NCI-H82 (cell line): ENCODE measurements around the gene LGALS16.
A peak's percentile ranks its signal among the peaks of the same experiment; 100 is the strongest.
"Not testable (repeated sequence)": the region's sequence is repeated elsewhere in the genome, so short reads cannot be mapped to it uniquely, and the experiment has no call there.

Experiments
- DNase-seq: peaks from one replicate; lab custom pipeline; 2025; lab: John Stamatoyannopoulos, UW

LGALS16 gene, protein sequence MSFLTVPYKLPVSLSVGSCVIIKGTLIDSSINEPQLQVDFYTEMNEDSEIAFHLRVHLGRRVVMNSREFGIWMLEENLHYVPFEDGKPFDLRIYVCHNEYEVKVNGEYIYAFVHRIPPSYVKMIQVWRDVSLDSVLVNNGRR

DNA sequence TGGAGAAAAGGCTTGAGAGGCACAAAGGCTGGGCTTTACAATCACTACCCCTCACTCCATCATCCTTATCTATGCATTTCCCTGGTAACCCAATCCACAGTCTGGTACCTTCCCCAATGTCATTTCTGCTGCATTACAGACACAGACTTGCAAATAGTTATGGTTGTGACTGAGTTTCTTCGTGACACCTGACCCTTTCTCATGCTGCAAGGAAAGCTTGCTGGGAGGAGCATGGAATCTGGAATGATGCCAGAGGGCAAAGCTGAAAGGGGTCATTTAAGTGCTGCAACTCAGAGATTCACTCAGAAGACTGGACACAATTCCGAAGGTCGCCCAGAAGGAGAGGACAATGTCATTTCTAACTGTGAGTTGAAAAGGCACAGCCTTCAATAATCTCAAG lies at the start of gene LGALS16:
TSS of gene LGALS16 (plus strand) at position 301 of the 400 bp plus-strand sequence. CDS start at position 350, 49 bp downstream.
- DNase-seq = no peak

DNA sequence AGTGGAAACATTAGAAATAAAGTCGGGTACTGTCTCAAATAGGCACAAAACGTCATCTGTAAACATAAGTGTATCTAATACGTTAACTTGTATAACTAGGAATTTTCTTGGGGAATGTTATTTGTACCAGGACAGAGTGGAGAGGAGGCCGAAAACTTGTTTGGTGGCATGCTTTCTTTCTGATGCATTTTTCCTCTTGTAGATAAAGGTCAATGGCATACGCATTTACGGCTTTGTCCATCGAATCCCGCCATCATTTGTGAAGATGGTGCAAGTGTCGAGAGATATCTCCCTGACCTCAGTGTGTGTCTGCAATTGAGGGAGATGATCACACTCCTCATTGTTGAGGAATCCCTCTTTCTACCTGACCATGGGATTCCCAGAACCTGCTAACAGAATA lies 48.7 kb upstream of the LGALS16 start:
- no peak for DNase-seq

DNA sequence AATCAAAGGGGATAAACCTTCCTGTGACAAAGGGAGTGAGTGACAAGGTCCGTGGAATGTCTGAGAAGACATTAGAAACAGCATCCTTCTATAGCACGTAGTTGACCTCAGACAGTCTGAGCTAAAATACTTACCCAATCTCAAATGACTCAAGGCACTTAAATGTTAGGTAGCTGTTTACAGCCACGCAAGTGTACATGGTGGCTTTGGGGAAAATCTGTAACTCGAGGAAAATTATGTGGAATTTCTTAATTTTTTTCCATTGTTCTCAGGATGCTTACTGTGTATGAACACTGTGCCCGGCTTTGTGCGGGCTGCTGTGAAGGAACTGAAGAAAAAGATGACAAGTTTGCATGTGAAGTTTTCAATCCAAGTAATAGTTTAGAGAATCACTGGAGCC lies 48.2 kb upstream of the LGALS16 start:
- DNase-seq = no peak

DNA sequence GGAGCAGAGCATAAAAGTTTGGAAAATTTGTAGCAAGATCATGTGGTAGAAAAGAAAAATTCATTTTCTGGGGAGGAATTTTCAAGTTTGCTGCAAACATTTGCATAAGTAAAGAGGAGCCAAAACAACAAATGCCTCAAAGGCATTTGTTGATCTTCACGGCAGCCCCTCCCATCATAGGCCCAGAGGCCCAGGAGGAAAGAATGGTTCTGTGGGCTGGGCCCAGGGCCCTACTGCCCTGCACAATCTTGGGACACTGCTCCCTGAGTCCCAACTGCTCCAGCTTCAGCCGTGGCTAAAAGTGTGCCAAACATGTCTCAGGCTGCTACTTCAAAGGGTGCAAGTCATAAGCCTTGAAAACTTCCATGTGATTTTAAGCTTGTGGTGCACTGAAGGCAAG lies 42.1 kb upstream of the LGALS16 start:
- no peak for DNase-seq

DNA sequence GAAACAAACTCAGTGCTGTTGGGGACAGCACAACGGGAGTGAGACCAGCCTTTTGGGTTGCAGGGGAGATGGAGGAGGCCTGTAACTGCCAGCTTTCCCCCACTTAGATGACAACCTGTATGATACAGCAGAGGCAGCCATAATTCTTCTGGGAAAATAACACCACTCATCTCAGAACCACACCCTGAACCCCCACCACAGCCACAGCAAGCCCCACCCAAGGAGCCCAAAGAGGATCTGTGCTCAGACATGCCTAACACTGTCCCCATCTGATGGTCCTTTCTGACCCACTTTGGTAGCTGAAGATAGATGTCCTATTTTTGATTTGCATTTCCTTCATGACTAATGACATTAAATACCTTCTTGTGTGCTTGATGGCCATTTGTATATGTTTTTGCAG lies 38.0 kb upstream of the LGALS16 start:
- DNase-seq = no peak

DNA sequence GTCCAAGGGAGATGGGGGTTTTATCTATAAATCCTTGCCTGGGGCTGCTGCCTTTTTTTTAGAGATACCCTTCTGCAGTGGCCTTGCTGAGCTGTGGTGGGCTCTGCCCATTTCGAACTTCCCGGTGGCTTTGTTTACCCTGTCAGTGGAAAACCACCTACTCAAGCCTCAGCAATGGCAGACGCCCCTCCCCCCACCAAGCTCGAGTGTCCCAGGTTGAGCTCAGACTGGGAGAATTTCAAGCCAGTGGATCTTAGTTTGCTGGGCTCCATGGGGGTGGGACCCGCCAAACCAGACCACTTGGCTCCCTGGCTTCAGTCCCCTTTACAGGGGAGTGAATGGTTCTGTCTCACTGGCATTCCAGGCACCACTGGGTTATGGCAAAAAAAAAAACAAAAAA lies 31.8 kb upstream of the LGALS16 start:
- DNase-seq = no peak

DNA sequence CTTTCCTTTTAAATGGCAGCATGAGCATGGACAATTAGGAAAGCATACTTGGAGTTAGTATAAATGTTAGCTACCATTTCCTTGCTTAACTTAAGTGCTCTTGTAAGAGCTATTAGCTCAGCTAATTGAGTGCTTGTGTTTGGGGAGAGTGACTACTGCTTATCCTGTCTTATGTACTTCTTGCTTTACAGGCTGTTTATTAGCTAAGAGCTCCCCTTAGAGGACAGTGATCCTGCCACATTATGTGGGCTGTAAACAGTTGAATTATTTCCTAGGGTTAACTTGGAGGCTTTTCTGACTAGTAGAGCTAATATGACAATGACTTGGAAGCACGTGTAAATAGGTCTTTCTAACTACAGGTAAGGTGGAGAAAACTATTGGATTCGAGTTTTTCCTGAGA lies 28.1 kb upstream of the LGALS16 start:
- DNase-seq = peak; percentile 7

DNA sequence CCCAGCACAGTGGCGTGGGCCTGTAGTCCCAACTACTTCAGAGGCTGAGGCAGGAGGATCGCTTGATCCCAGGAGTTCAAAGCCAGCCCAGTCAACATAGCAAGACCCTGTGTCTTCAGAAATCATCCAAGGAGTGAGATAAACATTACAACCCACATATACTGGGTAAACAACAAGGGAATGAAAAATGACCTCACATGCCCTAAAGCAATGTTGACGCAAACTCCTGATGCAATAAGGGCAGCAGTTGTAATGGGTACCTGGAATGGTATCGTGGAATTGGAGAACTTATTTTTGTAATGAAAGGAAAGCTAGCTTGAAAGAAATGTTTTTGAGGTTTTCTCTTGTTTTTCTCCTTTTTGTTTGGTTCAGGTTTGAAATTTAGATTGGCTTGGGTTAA lies 24.5 kb upstream of the LGALS16 start:
- DNase-seq = no peak

DNA sequence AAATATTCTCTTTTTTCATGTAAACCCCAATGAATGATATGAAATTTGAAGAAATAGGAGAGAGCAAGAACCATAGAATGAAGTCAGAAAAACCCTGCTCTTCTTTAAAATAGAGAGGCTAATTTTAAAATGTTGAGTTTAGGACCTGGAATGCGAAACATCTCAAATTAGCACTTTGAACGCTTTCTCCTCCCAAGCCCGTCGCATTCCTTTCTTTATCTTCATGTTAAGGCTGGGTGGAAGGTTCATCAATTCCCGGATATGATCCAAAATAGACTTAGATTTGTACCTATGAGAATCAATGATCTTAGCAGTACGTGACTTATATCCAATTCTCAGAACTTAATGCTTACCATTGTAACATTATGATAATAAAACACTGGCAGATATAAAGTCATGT lies 24.1 kb upstream of the LGALS16 start:
- no peak for DNase-seq

DNA sequence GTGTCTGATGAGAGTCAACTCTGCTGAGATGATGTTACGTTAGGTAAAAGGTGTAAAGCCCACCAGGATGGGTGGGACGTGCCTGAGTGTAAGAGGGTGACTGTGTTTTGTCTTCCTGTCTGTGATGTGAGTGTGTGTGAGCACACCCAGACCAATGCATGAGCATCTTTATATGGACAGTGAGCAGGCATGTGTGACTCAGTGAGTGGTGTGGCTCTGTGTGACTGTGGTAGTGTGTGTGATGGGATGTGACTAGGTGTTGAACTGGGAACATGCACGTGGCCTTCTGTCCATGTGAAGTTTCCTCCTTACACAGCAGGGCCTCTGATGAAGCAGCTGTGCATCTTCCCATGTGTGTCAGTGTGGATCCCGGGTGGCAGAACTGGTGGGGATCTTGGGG lies 17.8 kb upstream of the LGALS16 start:
- DNase-seq = no peak

DNA sequence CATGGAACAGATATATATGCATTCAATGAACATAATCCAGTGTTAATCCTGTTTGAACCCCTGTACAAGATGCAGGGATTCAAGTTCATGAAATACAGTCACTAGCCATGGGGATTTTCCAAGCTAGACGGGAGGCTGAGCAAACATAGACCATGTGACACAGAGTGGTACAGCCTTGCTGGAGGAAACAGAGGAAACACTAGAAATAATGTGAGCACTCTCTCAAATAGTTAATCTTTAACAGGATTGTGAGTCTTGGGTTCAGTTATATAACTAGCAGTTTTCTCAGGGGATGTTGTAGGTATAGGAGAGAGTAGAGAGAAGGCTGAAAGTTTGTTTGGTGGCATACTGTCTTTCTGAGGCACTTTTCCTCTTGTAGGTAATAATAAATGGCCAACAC lies 13.9 kb upstream of the LGALS16 start:
- DNase-seq = no peak

DNA sequence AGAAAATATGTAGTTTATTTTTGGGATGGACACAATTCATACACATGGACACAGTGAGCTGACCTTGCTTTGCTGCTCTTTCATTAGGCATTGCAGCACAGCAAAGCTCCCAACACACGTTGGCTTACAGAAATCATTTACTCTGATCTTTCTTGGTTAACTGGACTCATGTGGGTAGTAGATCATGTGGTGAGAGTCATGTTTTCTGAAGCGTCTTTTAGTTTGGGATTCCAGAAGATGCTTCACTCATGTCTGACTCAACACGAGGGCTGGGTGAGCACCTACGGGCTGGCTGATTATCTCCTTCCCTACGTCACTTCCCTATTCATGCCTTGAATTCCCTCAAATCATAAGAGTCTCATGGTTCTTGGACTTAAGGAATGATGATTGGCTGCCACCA lies 12.1 kb upstream of the LGALS16 start:
- no peak for DNase-seq

DNA sequence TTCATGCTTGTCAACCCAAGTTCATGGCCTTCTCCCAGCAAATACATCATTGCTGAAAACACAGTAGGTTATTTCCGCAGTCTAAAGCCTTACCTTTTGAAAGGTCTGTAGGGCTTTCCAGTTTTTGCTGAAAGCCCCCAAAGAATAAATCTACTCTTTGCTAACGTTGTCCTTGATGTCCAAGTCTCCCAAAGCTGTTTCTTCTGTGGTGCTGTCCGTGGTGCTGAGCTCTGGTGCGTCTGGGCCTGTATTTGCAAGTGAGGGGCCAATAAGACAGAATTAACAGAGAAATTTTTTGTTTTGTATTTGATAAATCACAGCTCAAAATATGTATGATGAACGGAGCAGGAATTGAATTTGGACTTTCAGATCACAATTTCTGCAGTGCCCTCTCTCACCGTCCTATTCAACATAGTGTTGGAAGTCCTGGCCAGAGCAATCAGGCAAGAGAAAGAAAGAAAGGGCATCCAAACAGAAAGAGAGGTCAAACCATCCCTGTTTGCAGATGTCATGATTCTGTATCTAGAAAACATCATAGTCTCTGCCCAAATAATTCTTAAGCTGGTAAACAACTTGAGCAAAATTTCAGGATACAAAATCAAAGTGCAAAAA lies 9.8 kb upstream of the LGALS16 start:
- no peak for DNase-seq

DNA sequence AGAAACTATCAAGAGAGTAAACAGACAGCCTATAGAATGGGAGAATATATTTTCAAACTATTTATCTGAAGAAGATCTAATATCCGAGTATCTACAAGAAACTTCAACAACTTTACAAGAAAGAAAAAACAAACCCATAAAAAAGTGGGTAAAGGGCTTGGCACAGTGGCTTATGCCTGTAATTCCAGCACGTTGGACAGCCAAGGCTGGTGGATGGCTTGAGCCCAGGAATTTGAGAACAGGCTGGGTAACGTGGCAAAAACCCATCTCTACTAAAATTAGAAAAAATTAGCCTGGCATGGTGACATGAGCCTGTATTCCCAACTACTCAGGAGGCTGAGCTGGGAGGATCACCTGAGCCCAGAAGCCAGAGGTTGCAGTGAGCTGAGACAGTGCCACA lies 7.8 kb upstream of the LGALS16 start:
- no peak for DNase-seq

DNA sequence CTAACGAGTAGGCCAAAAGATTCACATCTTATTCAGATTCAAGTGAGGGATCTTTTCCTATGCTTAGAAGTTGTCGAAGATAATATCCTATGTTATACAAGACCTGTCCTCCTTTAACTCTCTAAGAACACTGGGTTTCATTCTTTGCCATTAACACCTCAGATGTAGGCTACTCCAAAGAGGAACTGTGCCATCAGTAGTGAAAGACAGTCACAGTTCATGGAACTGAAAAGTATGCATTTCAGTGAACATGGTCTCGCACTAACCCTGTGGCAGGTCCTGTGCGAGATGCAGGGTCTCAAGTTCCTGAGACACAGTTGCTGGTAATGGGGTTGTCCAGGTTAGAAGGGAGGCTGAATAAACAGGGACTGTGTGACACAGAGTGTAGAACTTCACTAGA lies 4.1 kb downstream of the LGALS16 start:
- no peak for DNase-seq

DNA sequence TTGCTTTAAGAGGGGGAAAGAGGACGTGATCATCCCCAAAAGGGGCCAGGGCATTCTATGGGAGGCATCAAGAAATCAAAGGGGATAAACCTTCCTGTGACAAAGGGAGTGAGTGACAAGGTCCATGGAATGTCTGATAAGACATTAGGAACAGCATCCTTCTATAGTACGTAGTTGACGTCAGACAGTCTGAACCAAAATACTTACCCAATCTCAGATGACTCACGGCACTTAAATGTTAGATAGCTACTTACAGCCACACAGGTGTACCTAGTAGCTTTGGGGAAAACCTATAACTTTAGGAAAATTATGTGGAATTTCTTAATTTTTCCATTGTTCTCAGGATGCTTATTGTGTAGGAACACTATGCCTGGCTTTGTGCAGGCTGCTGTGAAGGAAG lies 4.9 kb downstream of the LGALS16 start:
- DNase-seq = no peak

DNA sequence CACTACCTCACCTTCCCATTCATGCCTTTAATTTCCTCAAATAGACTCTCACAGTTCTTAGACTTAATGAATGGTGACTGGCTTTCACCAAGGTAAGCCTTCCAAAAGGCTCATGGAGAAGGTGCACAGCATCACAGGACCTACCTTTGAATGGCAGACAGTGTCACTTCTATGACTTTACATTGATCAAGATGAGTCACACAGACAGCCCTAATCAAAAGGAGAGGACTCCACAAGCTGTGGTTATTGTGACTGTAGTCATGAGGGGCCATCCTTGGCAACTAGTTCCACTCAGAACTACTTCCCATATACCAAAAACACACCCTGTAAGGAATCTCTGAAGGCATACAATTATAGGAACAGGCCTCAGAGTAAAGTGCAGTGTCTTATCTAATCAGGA lies 5.9 kb downstream of the LGALS16 start:
- no peak for DNase-seq

DNA sequence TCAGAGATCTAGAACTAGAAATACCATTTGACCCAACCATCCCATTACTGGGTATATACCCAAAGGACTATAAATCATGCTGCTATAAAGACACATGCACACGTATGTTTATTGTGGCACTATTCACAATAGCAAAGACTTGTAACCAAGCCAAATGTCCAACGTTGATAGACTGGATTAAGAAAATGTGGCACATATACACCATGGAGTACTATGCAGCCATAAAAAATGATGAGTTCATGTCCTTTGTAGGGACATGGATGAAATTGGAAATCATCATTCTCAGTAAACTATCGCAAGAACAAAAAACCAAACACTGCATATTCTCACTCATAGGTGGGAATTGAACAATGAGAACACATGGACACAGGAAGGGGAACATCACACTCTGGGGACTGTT lies 14.1 kb downstream of the LGALS16 start:
- DNase-seq = not testable (repeated sequence)

DNA sequence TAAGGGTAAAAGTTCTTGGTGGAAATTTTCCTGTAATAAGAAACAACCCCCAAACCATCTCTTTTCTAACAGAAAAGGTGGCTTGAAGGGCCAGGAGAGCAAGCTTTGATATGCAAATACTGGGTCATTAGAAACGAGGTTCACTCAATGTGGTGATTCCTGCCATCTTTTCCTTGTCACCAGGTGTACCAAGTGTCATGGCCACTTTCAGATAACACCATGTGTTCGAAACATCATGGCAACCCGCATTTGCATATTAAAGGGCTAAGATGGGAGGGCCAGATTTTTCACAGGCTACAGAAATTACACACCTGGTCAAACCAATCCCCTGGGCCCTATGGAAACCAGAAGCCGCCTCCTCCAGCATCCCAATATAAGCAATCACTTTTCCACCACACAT lies 15.3 kb downstream of the LGALS16 start:
- DNase-seq = no peak

DNA sequence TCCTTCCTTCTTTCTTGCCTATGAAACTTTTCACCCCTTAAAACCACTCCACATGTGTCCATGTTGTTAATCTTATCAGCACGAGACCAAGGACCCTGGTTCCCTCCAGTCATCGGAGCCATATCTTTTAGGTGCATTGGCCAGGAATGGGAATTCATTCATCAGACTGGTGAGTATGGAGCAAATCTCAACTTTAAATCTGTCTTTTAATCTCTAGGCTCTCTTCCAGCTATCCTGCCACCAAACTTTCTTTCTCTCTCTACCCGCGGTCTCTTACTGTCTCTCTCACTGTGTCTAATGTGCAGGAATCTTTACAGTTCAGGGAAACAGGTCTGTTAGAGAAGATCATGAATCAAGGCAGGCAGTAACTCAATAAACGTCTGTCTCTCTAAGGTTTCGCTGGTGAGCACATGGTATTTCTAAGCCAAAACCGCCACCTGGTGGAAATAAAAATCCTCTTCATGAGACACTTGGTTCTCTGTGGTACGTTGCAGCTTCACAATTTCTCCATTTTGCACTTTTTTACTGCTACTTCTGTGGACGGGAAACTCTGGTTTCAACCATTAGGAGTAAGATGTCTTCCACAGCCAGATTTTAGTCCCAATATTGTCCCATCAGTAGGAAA lies 16.1 kb downstream of the LGALS16 start:
- DNase-seq = peak; percentile 83

DNA sequence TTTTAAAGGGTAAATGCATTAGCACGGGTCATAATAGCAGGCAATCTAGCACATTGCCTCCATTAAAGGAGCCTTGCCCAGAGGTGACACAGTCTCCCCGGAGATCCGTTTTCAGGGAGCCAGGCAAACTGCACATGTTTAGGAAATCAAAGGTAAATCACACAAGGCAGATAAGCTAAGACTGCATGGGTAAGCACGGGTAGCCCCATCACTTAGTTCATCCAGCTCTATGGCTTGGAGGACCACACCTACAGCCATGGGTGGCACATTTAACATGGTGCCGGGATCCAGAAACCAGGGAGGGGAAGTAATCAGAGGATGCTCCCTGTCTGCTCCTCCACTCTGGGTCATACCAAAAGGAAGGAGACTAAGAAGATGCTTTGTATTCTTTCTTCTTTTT lies 16.8 kb downstream of the LGALS16 start:
- no peak for DNase-seq

DNA sequence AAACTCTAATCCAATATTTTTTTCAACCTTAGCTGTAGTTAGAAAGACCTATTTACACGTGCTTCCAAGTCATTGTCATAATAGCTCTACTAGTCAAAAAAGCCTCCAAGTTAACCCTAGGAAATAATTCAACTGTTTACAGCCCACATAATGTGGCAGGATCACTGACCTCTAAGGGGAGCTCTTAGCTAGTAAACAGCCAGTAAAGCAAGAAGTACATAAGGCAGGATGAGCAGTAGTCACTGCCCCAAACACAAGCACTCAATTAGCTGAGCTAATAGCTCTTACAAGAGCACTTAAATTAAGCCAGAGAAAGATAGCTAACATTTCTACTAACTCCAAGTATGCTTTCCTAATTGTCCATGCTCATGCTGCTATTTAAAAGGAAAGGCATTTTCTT lies 18.1 kb downstream of the LGALS16 start:
- not testable (repeated sequence) for DNase-seq

DNA sequence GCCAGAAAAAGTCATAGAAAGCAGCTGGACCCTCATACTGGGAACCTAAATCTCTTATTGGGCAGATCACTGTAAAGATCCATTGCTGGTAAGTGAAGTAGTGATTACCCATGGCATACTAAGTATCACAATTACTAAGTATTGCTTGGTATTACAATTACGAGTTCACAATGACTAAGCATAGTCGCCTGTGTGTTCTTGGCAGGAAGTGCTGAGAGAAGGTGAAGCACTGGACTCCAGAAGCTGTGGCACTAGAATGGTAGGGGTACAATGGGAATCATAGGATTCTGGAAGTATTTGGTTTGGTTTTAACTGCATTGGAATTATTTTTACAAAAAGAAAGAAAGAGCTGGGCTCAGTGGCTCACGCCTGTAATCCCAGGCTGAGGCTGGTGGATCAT lies 20.3 kb downstream of the LGALS16 start:
- no peak for DNase-seq
